Stimulated activated CD8-positive, alpha-beta memory T cell treated with anti-CD3 and anti-CD28 coated beads, Interleukin-7, amount 100 ng/mL, for 1 hour (primary cell): ENCODE results near the gene RABGEF1.
A peak's percentile ranks its signal among the peaks of the same experiment; 100 is the strongest.
"Not testable (repeated sequence)": the region's sequence is repeated elsewhere in the genome, so short reads cannot be mapped to it uniquely, and the experiment has no call there.

Source experiments
- DNase-seq, 2 donors: peaks; one replicate each; pipeline ENCODE4 v3.0.0-alpha.2; 2020; ENCODE audit warnings: low read depth in 2 of 2

Gene RABGEF1

DNA sequence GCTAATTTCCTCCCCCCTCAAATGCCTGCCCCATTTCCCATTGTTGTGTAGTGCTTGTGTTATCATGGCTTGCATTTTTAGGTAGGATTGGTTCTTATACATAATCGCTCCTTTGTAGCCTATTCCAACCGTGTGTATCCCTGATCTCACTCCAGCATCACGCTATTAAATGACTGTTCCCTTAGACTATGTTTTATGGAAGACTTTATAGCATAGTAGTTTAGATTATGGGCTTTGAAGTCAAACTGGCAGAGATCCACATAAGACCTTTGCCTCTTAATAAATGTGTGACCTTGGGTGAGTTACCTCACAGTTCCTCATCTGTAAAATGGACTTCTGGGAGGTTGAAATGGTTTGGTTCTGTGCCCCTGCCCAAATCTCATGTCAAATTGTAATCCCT is 5.4 kb upstream of the RABGEF1 start:
- no peak for DNase-seq

DNA sequence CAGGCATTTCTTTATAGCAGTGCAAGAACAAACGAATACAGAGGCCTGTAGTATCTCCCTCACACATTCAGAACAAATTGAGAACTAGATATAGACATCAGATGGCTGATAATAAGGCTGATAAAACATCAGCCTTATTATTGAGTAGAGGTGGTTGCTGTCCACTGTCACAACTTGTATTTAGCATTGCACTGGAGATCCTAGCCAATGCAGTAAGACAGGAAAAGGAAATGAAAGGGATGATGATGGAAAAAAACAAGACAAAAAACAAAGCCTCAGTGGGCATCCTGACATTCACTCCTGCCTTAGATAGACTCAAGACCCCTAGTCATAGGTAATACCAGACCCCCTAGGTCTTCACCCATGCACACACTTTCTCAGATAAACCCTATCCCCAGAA is 4.7 kb upstream of the RABGEF1 start:
- DNase-seq, result no peak

DNA sequence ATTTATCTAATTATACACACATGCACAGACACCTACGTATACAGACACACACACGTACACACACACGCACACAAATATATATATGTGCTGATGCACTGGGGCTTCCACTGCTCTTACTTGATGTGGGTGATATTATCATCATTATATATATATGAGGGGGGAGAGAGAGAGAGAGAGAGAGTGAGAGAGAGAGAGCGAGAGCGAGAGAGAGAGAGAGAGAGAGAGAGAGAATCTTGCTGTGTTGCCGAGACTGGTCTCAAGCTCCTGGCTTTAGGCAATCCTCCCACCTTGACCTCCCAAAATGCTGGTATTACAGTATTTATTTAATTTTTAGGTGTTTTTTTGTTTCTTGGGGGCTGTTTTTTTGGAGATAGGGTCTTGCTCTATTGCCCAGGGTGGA is 3.6 kb upstream of the RABGEF1 start:
- DNase-seq, result no peak

DNA sequence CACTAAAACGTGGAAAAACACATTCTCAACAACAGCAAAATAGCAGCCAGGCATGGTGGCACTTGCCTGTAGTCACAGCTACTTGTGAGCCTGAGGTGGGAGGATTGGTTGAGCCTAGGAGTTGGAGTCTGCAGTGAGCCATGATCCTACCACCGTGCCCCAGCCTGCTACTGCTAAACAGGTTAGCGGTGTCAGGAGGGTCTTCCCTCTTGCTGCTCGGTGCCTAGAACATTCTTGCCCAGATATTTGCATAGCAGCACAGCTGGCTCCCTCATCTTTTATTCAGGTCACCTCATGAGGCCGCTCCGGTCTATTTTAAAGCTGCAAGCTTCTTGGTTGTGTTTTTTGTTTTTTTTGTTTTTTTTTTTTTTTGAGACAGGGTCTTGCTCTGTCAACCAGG is 2.9 kb upstream of the RABGEF1 start:
- DNase-seq, result no peak

DNA sequence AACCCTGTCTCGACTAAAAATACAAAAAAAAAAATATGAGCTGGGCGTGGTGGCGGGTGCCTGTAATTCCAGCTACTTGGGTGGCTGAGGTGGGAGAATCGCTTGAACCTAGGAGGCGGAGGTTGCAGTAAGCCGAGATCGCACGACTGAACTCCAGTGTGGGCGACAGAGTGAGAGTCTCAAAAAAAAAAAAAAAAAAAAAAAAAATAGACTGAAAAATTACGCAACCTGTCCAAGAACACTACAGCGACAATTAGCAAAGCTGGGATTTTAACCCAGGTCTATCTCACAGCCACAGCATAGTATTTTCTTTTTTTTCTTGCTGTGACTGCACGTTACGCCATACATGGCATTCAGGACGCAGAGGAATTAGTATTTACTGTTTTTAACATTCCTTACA is 1.1 kb upstream of the RABGEF1 start:
- no peak for DNase-seq

DNA sequence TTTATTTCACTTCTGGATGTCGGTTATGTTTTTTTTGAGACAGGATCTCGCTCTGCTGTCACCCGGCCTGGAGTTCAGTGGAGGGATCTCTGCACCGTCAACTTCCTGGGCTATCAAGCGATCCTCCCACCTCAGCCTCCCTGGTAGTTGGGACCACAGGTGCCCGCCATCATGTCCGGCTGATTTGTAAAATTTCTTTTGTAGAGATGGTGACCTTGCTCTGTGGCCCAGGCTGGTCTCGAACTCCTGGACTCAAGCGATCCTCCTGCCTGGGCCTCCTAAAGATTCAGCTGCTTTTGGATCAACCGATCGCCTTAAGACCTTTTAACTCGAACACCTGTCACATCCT is 606 bp upstream of the RABGEF1 start:
- peak in 1 of 2 donors; percentile 2 for DNase-seq

DNA sequence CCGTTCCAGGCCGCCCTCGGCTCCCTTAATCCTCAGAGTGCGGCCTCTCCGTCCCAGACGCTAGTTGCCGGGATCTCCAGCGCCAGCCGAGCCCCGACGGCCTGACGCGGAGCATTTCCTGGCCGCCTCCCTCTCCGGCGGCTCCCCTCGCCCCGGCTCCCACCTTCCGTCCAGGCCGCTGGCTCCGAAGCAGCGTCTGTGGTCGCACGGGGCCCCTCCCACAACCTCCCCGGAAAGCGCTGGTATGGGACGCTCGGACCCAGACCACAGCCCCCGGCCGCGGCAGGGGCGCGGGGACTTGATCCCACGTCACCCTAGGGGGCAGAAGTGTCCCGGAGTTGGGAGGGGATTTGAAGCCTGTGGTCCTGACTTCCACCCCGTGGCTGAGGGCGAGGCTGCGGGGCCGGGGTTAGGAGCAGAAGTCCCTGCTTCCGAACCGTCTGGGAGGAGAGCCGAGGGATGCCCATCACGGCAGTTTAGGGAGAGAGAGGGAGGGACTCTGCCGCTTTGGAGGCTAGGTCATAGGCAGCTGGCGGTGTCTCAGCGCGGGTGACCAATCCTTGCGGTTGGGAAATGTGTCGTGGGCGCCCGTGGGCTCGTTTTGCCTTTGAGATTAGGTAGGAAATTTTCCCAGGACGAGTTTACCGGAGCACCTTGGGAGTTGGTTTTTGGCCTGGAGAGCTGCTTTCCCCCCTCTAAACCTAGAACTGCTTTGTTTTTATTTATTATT is 612 bp downstream of the RABGEF1 start:
- peak in 1 of 2 donors; percentile 5 for DNase-seq

DNA sequence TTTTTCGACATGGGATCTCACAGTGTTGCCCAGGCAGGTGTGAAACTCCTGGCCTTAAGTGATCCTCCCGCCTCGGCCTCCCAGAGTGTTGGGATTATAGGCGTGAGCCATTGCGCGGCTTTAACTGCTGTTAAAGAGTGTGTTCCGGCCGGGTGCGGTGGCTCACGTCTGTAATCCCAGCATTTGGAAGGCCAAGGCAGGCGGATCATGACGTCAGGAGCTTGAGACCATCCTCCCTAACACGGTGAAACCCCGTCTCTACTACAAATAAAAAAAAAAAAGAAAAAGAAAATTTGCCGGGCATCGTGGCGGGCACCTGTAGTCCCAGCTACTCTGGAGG is 1.1 kb downstream of the RABGEF1 start:
- DNase-seq, result no peak

DNA sequence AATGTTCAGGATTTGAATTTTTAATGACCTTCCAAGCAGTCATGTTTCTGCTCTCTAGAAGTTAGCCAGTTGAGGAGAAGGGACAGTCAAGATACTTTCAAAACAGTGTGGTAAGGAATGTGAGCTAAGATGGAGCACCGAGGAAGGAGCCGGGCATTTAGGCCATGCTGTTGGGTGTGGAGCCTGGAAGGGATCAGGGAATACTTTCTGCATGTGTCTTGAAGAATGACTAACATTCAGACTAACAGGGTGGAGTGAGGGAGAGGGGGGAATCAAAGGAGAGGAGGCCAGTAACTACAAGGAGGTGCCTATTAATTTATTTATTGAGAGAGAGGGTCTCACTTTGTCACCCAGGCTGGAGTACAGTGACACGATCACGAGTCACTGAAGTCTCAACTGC is 1.8 kb downstream of the RABGEF1 start:
- DNase-seq, result not testable (repeated sequence)

DNA sequence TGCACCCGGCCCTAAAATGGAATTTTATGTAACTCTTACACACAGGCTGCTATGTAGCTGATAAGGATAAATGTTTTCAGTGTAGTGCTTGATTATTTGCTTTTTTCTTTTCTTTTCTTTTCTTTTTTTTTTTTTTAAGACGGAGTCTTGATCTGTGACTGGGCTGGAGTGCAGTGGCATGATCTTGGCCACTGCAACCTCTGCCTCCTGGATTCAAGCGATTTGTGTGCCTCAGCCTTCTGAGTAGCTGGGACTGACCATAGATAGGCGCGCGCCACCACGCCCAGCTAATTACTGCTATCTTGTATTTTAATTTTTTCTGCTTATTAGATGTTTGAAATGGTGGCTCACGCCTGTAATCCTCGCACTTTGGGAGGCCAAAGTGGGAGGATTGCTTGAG is 3.4 kb downstream of the RABGEF1 start:
- no peak for DNase-seq

DNA sequence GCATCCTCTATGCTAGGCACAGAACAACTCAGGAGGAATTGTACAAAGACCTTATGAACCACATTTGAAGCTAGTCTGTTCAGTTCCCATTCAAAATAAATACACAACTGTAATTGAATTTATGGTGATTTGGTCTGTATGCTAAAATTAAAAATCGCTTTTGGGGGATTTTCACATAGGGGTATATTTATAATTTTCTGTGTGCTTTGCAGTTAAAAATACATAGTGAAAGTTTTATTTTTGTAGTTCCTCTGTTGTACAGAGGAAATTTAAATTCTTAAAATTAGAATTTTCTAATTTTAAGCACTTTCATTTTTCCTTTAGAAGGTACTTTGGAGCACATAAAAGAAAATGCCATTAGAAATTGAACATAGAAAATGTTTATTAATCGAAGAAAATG is 6.9 kb downstream of the RABGEF1 start:
- DNase-seq, result no peak

DNA sequence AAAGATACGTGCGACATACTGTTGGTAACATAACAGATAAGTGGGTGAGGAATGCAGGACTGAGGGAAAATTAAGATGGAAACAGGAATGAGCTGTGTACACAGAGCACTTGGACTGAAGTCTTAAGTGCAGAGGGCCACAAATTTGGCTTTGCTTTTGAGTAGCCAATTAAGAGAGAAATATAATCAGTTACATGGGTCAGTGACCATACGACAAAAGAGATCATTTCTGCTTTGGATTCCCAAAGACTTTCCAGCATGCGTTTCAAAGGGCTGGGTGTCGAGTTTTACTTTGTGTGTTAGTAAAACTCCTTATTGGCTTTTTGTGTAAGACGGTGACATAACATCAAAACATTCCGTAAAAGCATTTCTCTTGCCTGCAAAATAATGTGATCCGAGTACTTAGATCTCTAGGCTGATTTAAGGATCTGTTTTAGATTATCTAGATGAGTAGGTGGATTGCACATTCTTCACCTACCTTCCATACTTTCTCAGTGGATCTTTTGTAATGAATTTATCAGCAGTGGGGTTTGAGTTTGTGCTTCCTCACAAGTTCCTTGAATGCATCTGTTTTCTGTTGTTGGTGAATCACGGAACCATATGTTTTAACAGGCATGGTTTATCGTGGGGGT is 7.5 kb downstream of the RABGEF1 start:
- DNase-seq, result no peak

DNA sequence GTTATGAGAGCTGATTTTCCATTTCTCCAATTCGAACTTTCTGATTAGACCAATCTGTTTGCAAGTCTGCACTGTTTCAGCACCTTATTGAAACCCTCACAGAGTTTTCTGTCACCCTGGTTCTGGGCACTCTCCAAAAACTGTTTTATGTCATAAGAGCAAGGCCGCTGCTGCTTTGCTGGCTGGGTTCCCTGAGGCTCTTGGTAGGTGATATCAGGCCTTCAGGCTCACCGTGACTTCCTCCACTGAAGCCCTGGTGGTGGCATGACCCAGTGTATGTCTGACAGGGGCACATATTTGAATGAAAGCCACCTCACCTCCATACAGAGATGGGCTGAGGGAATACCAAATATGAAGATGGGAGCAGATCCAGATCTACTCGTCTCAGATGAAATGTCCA is 8.3 kb downstream of the RABGEF1 start:
- no peak for DNase-seq

DNA sequence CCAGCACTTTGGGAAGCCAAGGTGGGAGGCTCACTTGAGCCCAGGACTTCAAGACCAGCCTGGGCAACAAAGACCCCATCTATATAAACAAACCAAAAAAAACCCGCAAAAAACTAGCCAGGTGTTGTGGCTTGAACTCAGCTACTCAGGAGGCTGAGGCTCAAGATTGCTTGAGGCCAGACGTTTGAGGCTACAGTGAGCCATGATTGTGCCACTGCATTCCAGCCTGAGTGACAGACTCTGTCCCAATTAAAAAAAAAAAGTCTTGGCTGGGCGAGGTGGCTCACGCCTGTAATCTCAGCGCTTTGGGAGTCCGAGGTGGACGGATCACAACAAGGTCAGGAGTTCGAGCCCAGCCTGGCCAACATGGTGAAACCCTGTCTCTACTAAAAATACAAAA is 11.4 kb downstream of the RABGEF1 start:
- no peak for DNase-seq

DNA sequence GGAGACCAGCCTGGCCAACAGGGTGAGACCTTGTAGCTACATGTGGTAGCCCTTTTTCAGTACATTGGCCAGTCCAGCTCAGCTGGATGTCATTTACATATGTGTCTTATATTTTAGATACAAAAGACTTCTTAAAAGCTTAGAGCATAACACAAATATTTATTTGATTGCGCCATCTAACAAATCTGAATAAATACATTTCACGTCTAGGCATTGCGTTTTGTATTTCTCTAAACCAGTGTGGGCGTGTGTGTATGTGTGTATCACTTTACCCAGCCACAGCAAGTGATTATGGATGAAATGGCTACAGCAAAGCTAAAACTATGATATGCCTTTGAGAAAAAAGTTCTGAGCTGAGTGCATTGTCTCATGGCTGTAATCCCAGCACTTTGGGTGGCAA is 14.0 kb downstream of the RABGEF1 start:
- no peak for DNase-seq

DNA sequence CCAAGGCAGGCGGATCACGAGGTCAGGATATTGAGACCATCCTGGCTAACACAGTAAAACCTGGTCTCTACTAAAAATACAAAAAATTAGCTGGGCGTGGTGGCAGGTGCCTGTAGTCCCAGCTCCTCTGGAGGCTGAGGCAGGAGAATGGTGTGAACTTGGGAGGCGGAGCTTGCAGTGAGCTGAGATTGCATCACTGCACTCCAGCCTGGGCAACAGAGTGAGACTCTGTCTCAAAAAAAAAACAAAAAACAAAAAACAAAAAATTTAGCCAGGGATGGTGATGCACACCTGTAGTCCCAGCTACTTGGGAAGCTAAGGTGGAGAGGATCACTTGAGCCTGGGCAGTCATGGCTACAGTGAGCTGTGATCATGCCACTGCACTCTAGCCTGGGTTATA is 14.5 kb downstream of the RABGEF1 start:
- not testable (repeated sequence) for DNase-seq

DNA sequence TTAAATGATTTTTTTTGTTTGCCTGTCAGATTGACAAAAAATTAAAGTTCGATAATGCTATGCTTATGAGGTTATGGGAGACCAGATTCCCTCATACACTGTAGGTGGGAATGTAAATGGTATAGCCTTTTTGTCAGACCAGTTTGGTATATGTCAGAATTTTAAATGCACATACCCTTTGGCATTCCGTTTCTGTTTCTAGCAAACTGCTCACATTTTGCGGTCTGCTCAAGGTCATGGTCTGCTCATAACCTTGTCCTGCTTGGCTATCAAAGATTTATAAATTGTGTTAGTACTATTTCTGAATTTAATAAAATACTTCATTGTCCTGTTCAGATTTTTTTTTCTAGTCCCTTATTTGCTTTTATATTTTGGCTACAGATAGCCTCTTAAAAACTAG is 15.7 kb downstream of the RABGEF1 start:
- not testable (repeated sequence) for DNase-seq

DNA sequence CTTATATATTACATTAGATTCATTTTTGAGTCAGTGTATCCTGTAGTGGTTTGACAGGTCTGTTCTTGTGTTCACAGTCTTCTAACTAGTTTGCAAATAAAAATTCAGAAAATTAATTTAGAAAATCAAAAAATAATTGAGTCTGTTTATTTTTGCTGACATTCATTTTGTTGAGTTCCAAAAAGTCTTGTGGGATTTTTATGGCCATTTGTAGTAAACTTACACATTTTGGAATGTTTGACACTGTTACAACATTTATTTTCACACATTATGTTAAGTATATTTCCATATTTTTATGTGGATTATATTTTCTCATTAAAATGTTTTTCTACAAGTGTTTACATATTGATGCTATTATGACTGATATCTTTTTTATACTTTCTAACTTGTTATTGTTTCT is 16.4 kb downstream of the RABGEF1 start:
- no peak for DNase-seq

DNA sequence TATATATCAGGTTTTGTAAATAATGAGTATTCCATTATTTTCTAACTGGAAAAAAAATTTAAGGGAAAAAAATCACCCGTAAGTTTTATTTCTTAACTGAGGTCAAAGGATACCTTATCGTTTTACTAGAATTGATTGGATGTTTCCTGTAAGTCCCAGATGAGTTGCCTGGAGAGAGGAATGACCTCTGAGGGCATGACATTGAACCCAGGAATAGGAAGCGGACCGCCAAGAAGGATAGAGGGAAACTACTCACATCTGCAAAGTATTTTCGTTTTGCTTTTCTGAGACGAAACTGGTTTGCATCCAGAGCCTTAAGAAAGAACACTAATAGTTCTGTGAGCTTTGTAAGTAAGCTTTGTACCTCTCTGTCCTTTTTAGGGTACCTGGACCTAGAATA is 17.4 kb downstream of the RABGEF1 start:
- DNase-seq, result no peak

DNA sequence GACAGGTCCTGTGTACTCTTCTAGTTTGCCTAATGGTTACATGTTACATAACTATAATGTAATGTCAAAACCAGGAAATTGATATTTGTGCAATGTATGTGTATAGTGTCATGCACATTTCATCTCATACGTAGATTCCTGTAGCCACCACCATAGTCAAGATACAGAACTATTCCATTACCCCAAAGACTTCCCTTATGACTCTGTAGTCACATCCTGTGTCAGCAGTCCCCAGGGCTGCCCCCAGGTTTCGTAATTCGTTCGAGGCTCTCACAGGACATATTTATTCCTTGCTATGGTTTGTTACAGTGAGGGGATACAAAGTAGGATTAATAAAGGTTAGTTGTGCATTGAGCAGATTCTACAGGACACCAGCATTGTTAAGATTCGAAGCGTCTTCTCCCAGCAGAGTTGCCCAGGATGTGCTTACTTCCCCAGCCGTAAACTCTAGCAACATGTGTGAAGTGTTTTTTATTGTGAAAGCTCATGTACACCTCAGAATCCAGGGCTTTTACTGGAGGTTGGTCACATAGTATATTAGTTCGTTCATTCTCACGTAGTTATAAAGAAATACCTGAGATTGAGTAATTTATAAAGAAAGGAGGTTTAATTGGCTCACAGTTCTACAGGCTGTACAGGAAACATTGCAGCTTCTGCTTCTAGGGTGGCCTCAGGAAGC is 18.6 kb downstream of the RABGEF1 start:
- DNase-seq, result no peak

DNA sequence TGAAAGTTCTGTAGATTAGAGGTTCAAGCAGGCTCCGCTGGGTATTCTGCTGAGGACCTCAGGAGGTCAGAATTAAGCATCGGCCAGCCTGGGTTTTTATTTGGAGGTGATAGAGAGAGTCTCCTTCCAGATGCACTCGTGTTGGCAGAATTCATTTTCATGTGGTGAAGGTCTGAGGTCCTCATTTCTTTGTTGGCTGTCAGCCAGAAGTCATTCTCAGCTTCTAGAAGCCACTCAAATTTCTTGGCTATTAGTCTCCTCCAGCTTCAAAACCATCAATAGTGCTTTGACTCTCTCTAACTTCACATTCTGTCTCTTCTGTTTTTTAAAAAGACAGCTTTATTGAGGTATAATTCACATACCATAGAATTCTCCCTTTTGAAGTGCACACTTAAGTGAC is 22.6 kb downstream of the RABGEF1 start:
- not testable (repeated sequence) for DNase-seq

DNA sequence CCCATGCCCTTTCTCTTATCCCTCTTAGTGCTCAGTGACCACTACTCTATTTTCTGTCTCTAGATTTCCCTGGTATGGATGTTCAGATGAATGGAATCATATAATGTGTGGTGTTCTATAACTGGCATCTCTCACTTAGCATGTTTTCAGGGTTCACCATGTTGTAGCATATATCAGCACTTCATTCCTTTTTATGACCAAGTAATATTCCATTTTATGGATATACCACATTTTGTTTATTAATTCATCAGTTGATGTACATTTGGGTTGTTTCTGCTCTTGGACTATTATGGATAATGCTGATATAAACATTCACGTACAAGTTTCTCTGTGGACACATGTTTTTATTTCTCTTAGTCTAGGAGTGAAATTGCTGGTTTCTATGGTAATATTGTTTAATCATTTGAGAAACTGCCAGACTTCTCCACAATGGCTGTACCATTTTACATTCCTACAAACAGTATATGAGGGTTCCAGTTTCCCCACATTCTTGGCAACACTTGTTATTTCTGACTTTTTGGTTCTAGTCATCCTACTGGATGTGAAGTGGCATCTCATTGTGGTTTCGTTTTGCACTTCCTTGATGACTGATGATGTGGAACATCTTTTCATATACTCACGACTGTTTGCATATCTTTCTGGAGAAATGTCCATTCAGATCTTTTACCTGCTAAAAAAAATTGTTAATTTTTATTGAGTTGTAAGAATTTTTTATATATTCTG is 23.3 kb downstream of the RABGEF1 start:
- not testable (repeated sequence) for DNase-seq

DNA sequence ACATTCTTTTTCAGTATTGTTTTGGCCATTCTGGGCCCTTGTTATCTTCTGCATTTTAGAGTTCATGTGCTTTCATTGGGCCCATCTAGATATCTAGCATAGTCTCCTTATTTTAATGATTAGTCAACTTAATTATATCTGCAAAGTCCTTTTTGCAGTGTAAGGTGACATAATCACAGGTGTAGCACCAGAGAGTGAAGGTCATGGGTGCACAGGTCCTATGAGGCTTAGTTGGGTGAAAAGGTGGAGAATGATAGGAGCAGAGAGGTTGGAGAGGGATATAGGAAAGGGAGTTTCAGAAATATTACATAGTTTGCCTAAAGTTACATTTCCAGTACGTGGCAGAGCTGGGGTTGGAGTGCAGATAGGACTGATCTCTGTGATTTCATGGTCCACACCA is 24.4 kb downstream of the RABGEF1 start:
- DNase-seq, result not testable (repeated sequence)
